ENCODE data around the gene HYLS1. TPM values are rescaled to one million over a fixed set of nuclear protein-coding genes. Genes with fewer than 3 reads are reported as not detected.

Gene HYLS1
- total RNA-seq, 1 experiment from 2014 or later: 18.8 TPM

DNA sequence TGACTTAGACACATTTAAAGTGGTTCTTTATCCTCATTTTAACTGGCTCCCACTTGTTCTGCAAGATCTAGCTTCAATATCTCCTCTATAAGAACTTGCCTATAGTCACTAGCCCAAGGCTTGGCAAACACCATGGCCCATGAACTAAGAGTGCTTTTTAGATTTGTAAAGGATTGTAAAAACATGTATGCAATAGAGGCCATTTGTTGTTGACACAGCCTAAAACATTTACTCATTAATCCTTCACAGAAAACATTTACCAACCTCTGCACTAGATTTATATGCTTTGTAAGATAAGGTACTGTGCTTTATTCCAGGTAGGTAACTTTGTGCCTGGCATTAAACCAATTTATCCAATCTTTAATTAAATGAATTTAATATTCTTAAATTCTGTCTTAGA is 5.5 kb downstream of the HYLS1 start:
- intact Hi-C loops (cut with micrococcal nuclease; ENCODE audit: unreplicated experiment): no loop called here
- CTCF ChIA-PET: no interaction called here

DNA sequence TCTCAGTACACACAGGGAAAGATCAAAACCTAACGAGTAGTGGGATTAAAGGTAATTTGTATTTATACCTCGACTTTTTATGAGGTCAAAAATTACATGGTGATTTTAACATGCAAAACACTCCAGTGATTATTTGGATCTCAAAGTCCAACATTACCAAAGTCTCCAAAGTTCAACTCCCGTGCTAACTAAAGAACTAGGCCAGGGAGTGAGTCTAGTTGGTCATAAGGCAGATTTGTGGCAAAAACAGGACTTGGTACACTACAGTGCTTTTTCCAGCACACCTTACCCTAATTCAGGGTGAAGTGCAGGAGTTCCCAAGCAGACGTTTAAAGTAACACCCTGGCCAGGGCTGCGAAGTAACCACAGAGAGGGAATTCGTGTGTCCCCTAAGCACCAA is 14.4 kb downstream of the HYLS1 start:
- TF ChIP-seq, protein P1, sequence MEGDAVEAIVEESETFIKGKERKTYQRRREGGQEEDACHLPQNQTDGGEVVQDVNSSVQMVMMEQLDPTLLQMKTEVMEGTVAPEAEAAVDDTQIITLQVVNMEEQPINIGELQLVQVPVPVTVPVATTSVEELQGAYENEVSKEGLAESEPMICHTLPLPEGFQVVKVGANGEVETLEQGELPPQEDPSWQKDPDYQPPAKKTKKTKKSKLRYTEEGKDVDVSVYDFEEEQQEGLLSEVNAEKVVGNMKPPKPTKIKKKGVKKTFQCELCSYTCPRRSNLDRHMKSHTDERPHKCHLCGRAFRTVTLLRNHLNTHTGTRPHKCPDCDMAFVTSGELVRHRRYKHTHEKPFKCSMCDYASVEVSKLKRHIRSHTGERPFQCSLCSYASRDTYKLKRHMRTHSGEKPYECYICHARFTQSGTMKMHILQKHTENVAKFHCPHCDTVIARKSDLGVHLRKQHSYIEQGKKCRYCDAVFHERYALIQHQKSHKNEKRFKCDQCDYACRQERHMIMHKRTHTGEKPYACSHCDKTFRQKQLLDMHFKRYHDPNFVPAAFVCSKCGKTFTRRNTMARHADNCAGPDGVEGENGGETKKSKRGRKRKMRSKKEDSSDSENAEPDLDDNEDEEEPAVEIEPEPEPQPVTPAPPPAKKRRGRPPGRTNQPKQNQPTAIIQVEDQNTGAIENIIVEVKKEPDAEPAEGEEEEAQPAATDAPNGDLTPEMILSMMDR (conservative IDR thresholded peaks at IDR 0.05; ENCODE audit: low read depth, low read length): no peak
- no peak for TF ChIP-seq EZH2 (IDR thresholded peaks at IDR 0.05; ENCODE audit: borderline replicate concordance, low read depth, low read length, poor library complexity, severe bottlenecking)
- DNase-seq (ENCODE audit: low spot score): no peak
- H3K4me3 ChIP-seq (ENCODE audit: low read depth, low read length, poor library complexity, severe bottlenecking): peak overlapping the region; percentile 59
- ChIA-PET CTCF (no interaction called here), POLR2A (ENCODE audit: low non-redundant PET) (no interaction called here)
- intact Hi-C loops (cut with micrococcal nuclease; ENCODE audit: unreplicated experiment): no loop called here
- H3K27me3 ChIP-seq (replicated peaks; ENCODE audit: insufficient read depth, low read depth, low read length, poor library complexity): peaks cover 24% of the 10 kb centered on the region
- no peak overlapping the region for H3K27ac ChIP-seq (ENCODE audit: low read depth, low read length, poor library complexity, severe bottlenecking)
- H3K36me3 ChIP-seq (ENCODE audit: insufficient read depth, low read length, poor library complexity, severe bottlenecking): peaks cover 15% of the 10 kb centered on the region
- H3K9me3 ChIP-seq (ENCODE audit: low read depth, low read length, poor library complexity, severe bottlenecking): no peaks in the 10 kb centered on the region
- peaks cover 18% of the 10 kb centered on the region for H3K4me1 ChIP-seq (ENCODE audit: insufficient read depth, low read length, poor library complexity, severe bottlenecking)
- BruUV-seq (replicated peaks): no TSS peak

More for the DNA sequence above, 5.5 kb downstream of the HYLS1 start:
- Histone ChIP-seq H3K27me3 (replicated peaks; ENCODE audit: insufficient read depth, low read depth, low read length, poor library complexity) (no peaks in the 10 kb centered on the region), H3K27ac (ENCODE audit: low read depth, low read length, poor library complexity, severe bottlenecking) (no peak overlapping the region), H3K36me3 (ENCODE audit: insufficient read depth, low read length, poor library complexity, severe bottlenecking) (peaks cover 38% of the 10 kb centered on the region), H3K4me3 (ENCODE audit: low read depth, low read length, poor library complexity, severe bottlenecking) (no peak overlapping the region), H3K4me1 (ENCODE audit: insufficient read depth, low read length, poor library complexity, severe bottlenecking) (peaks cover 12% of the 10 kb centered on the region), H3K9me3 (ENCODE audit: low read depth, low read length, poor library complexity, severe bottlenecking) (no peaks in the 10 kb centered on the region)
- no peak for DNase-seq (ENCODE audit: low spot score)
- no TSS peak for BruUV-seq (replicated peaks)
- no peak for TF ChIP-seq EZH2 (IDR thresholded peaks at IDR 0.05; ENCODE audit: borderline replicate concordance, low read depth, low read length, poor library complexity, severe bottlenecking)
- TF ChIP-seq, protein P1 (conservative IDR thresholded peaks at IDR 0.05; ENCODE audit: low read depth, low read length): no peak
- POLR2A ChIA-PET (ENCODE audit: low non-redundant PET): no interaction called here

DNA sequence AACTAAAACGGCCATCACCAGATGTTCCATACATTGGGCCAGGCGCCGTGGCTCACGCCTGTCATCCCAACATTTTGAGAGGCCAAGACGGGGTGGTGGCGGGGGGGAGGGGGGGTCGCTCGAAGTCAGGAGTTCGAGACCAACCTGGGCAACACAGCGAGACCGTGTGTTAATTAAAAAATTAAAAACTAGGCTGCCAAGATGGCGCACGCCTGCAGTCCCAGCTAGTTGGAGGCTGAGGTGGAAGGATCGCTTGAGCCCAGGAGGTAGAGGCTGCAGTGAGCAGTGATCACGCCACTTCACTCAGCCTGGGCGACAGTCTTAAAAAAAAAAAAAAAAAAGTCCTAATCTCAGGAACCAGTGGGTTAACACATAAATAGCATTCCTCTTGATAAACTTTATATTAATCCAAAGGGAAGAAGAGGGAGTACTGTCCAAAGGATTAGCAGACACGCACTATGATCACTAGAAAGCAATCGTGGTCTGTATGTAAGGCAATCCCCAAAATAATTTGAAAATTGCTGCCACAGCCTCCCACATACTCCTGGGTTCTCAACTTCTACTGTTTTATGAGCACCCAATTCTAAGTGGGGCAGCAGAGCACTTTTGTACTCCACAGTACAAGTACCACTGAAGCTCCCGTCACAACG is 14.9 kb downstream of the HYLS1 start:
- BruUV-seq (replicated peaks): TSS peak; percentile 87
- H3K4me3 ChIP-seq (ENCODE audit: low read depth, low read length, poor library complexity, severe bottlenecking): peak overlapping the region; percentile 59
- CTCF ChIA-PET: no interaction called here
- POLR2A ChIA-PET (ENCODE audit: low non-redundant PET): interaction anchor here (1.2 kb wide), 1 partner anchor 14 kb away, joined by 7 read pairs; no protein-coding TSS in a partner anchor
- H3K9me3 ChIP-seq (ENCODE audit: low read depth, low read length, poor library complexity, severe bottlenecking): no peaks in the 10 kb centered on the region
- H3K36me3 ChIP-seq (ENCODE audit: insufficient read depth, low read length, poor library complexity, severe bottlenecking): peaks cover 15% of the 10 kb centered on the region
- H3K4me1 ChIP-seq (ENCODE audit: insufficient read depth, low read length, poor library complexity, severe bottlenecking): peaks cover 18% of the 10 kb centered on the region
- peak overlapping the region; percentile 32 for H3K27ac ChIP-seq (ENCODE audit: low read depth, low read length, poor library complexity, severe bottlenecking)
- DNase-seq (ENCODE audit: low spot score): no peak
- intact Hi-C loops (cut with micrococcal nuclease; ENCODE audit: unreplicated experiment): no loop called here
- no peak for TF ChIP-seq EZH2 (IDR thresholded peaks at IDR 0.05; ENCODE audit: borderline replicate concordance, low read depth, low read length, poor library complexity, severe bottlenecking)
- TF ChIP-seq, protein P1 (conservative IDR thresholded peaks at IDR 0.05; ENCODE audit: low read depth, low read length): no peak
- H3K27me3 ChIP-seq (replicated peaks; ENCODE audit: insufficient read depth, low read depth, low read length, poor library complexity): peaks cover 24% of the 10 kb centered on the region

Data from A673 (cell line).